ENCODE results near the gene ZBTB16. TPM values are rescaled to one million over a fixed set of nuclear protein-coding genes. Genes with fewer than 3 reads are reported as not detected.

ZBTB16 gene
- total RNA-seq, 1 experiment from 2014 or later = 0.21 TPM

GRCh38 chr11:114213622-114214021 is 154.1 kb downstream of the ZBTB16 start:
- intact Hi-C loops (cut with micrococcal nuclease; ENCODE audit: unreplicated experiment) = no loop called here
- DNase-seq (ENCODE audit: low read depth, low spot score) (no peak), ATAC-seq (no peak)
- BruUV-seq (replicated peaks) = no TSS peak
- Histone ChIP-seq H3K4me3 (ENCODE audit: low read depth in 2 of 2, low read length in 2 of 2) (no peak overlapping the region), H3K36me3 (ENCODE audit: control insufficient read depth, insufficient read depth, low read length) (no peaks in the 10 kb centered on the region), H3K27me3 (ENCODE audit: control insufficient read depth, insufficient read depth, low read length) (peaks cover 9% of the 10 kb centered on the region), H3K4me1 (ENCODE audit: control insufficient read depth, insufficient read depth, low read length) (no peaks in the 10 kb centered on the region), H3K27ac (ENCODE audit: low read length) (no peak overlapping the region), H3K9me3 (ENCODE audit: control insufficient read depth, insufficient read depth, low read depth, low read length) (no peaks in the 10 kb centered on the region)
- ChIA-PET POLR2A (no interaction called here), CTCF (no interaction called here)
- TF ChIP-seq POLR2AphosphoS5 (IDR thresholded peaks at IDR 0.05; ENCODE audit: low read depth, low read length) = no peak
- TF ChIP-seq TCF7L2 (IDR thresholded peaks at IDR 0.05; ENCODE audit: low read depth, low read length) = no peak
- no peak for TF ChIP-seq CTCF (IDR thresholded peaks at IDR 0.05)
- no peak for TF ChIP-seq SIN3A (IDR thresholded peaks at IDR 0.05; ENCODE audit: borderline replicate concordance, insufficient read depth, low read depth, low read length)
- TF ChIP-seq REST (IDR thresholded peaks at IDR 0.05; ENCODE audit: insufficient read depth in 1 of 2, low read depth in 2 of 2, low read length in 1 of 2) = no peak
- in situ Hi-C loops (cut with HindIII; ENCODE audit: low pct_unique_long_range_greater_than_20kb, low sequenced_read_pairs) = no loop called here

- no peaks in the 10 kb centered on the region for H3K36me3 ChIP-seq (ENCODE audit: control insufficient read depth, insufficient read depth, low read length)
- ChIA-PET POLR2A (no interaction called here), CTCF (no interaction called here)
- no peak for ATAC-seq
- BruUV-seq (replicated peaks) = no TSS peak
- DNase-seq (ENCODE audit: low read depth, low spot score) = no peak
- intact Hi-C loops (cut with micrococcal nuclease; ENCODE audit: unreplicated experiment) = no loop called here
- no peak overlapping the region for H3K4me3 ChIP-seq (ENCODE audit: low read depth in 2 of 2, low read length in 2 of 2)
- H3K27ac ChIP-seq (ENCODE audit: low read length) = no peak overlapping the region
- in situ Hi-C loops (cut with HindIII; ENCODE audit: low pct_unique_long_range_greater_than_20kb, low sequenced_read_pairs) = no loop called here
- H3K9me3 ChIP-seq (ENCODE audit: control insufficient read depth, insufficient read depth, low read depth, low read length) = no peaks in the 10 kb centered on the region
- H3K4me1 ChIP-seq (ENCODE audit: control insufficient read depth, insufficient read depth, low read length) = no peaks in the 10 kb centered on the region
- H3K27me3 ChIP-seq (ENCODE audit: control insufficient read depth, insufficient read depth, low read length) = peaks cover 4% of the 10 kb centered on the region
- no peak for TF ChIP-seq POLR2AphosphoS5 (IDR thresholded peaks at IDR 0.05; ENCODE audit: low read depth, low read length)
- no peak for TF ChIP-seq CTCF (IDR thresholded peaks at IDR 0.05)
- no peak for TF ChIP-seq REST (IDR thresholded peaks at IDR 0.05; ENCODE audit: insufficient read depth in 1 of 2, low read depth in 2 of 2, low read length in 1 of 2)
- TF ChIP-seq TCF7L2 (IDR thresholded peaks at IDR 0.05; ENCODE audit: low read depth, low read length) = no peak
- TF ChIP-seq SIN3A (IDR thresholded peaks at IDR 0.05; ENCODE audit: borderline replicate concordance, insufficient read depth, low read depth, low read length) = no peak
Measured at GRCh38 chr11:114215428-114215827, 155.9 kb downstream of the ZBTB16 start.

Measured in Panc1 (cell line).